PC-3 (cell line): ENCODE results near the gene CSNK1G2. TPM values are rescaled to one million over a fixed set of nuclear protein-coding genes. Genes with fewer than 3 reads are reported as not detected.

Source experiments
- ATAC-seq: fragments of 200-7000 bp; cut with Tn5 transposase; 2 replicates; pipeline ENCODE4 v1.9.1; 2020; ENCODE audit warnings: mild to moderate bottlenecking, moderate library complexity
- BruUV-seq: library from RNA; stranded (reverse); fragments of 400-500 nt; replicated peaks from 2 replicates; lab custom pipeline; 2021; lab: Mats Ljungman, UMichigan
- CTCF ChIA-PET: fragments of 300-600 bp; sonication (Branson Sonifier 250); formaldehyde crosslinking; loops from one replicate; lab custom pipeline; 2022; ENCODE audit warnings: antibody characterized with exemption; lab: Charles Lee
- POLR2A ChIA-PET: fragments of 300-600 bp; sonication (Branson Sonifier 250); formaldehyde crosslinking; loops from one replicate; lab custom pipeline; 2022; ENCODE audit warnings: antibody characterized with exemption; ENCODE audit not compliant: unreplicated experiment; lab: Charles Lee
- DNase-seq: peaks from one replicate; pipeline ENCODE4 v3.0.0-alpha.2; 2015
- H2AFZ ChIP-seq: fragments of 300-600 bp; sonication (generic); 2 replicates; pipeline ENCODE4 v1.6.0; 2016; ENCODE audit warnings: antibody characterized with exemption, low read length
- H3F3A ChIP-seq: fragments of 300-600 bp; sonication (generic); one replicate; pipeline ENCODE4 v1.6.0; 2017; ENCODE audit warnings: antibody characterized with exemption, low read length, control low read depth, mild to moderate bottlenecking; ENCODE audit not compliant: unreplicated experiment
- H3K27ac ChIP-seq: fragments of 300-600 bp; sonication (generic); 2 replicates; pipeline ENCODE4 v1.5.1; 2016; ENCODE audit warnings: mild to moderate bottlenecking, low read length
- H3K27me3 ChIP-seq: fragments of 300-600 bp; sonication (generic); 2 replicates; pipeline ENCODE4 v1.6.1; 2016; ENCODE audit warnings: low read length, mixed read lengths
- H3K36me3 ChIP-seq: fragments of 300-600 bp; sonication (generic); 2 replicates; pipeline ENCODE4 v1.6.1; 2016; ENCODE audit warnings: low read depth, mixed run types, low read length, mixed read lengths
- H3K4me1 ChIP-seq: fragments of 300-600 bp; sonication (generic); 2 replicates; pipeline ENCODE4 v1.5.1; 2016; ENCODE audit warnings: low read length; ENCODE audit not compliant: insufficient read depth
- H3K4me2 ChIP-seq: fragments of 300-600 bp; sonication (generic); 2 replicates; pipeline ENCODE4 v1.6.0; 2016; ENCODE audit warnings: low read length
- H3K4me3 ChIP-seq: fragments of 300-600 bp; sonication (generic); 2 replicates; pipeline ENCODE4 v1.5.1; 2016; ENCODE audit warnings: mild to moderate bottlenecking, low read length, mixed read lengths
- H3K79me2 ChIP-seq: fragments of 300-600 bp; sonication (generic); 2 replicates; pipeline ENCODE4 v1.6.1; 2017; ENCODE audit warnings: low read length, mixed read lengths
- H3K9ac ChIP-seq: fragments of 300-600 bp; sonication (generic); 2 replicates; pipeline ENCODE4 v1.6.0; 2016; ENCODE audit warnings: mild to moderate bottlenecking, low read length
- H3K9me2 ChIP-seq: fragments of 300-600 bp; sonication (generic); replicated peaks from 2 replicates; pipeline ENCODE4 v1.6.1; 2016; ENCODE audit warnings: mixed run types, low read length, mixed read lengths
- H3K9me3 ChIP-seq: fragments of 300-600 bp; sonication (generic); 2 replicates; pipeline ENCODE4 v1.6.1; 2016; ENCODE audit warnings: low read length, mixed read lengths
- H4K20me1 ChIP-seq: fragments of 300-600 bp; sonication (generic); 2 replicates; pipeline ENCODE4 v1.6.1; 2016; ENCODE audit warnings: low read length, mixed read lengths
- CTCF ChIP-seq: fragments of 300-600 bp; sonication (generic); conservative IDR thresholded peaks from 2 replicates; pipeline ENCODE4 v1.5.1; 2017; ENCODE audit warnings: antibody characterized with exemption, low read depth, mild to moderate bottlenecking, low read length
- EZH2 ChIP-seq: fragments of 300-600 bp; sonication (generic); IDR thresholded peaks from one replicate; pipeline ENCODE4 v1.6.1; 2017; ENCODE audit warnings: antibody characterized with exemption, mild to moderate bottlenecking, low read length; ENCODE audit not compliant: unreplicated experiment
- EZH2phosphoT487 ChIP-seq: fragments of 300-600 bp; sonication (generic); IDR thresholded peaks from 2 replicates; pipeline ENCODE4 v1.6.1; 2018; ENCODE audit warnings: mild to moderate bottlenecking, antibody characterized with exemption, low read length, borderline replicate concordance
- intact Hi-C: fragments of 100-400 bp; cut with micrococcal nuclease; formaldehyde crosslinking; loops from 2 replicates; pipeline ENCODE4 v1.9.0; 2023
- total RNA-seq: library from RNA; depleted of rRNA; stranded (reverse); fragments of >200 nt; gene quantifications from 2 replicates; pipeline ENCODE4 v1.2.3, GENCODE V29; 2014

Gene CSNK1G2
- total RNA-seq, 1 experiment from 2014 or later = 83.6 TPM

GRCh38 chr19:1907563-1908363 lies 33.2 kb upstream of the CSNK1G2 start:
- H3K4me3 ChIP-seq = peak overlapping the region; percentile 67

GRCh38 chr19:1908364-1908678 lies 32.7 kb upstream of the CSNK1G2 start:
- peak overlapping the region; percentile 98 for H3K4me2 ChIP-seq
- no peak for TF ChIP-seq EZH2
- no peak for TF ChIP-seq CTCF
- no peak for TF ChIP-seq EZH2phosphoT487
- no peaks in the 10 kb centered on the region for H3K27me3 ChIP-seq
- H3K27ac ChIP-seq = peak overlapping the region; percentile 78
- no peaks in the 10 kb centered on the region for H3K9me2 ChIP-seq
- H3K4me3 ChIP-seq = peak overlapping the region; percentile 67
- DNase-seq (peak; percentile 8), ATAC-seq (no peak; the same call in 1 of the 2 replicates)
- H2AFZ ChIP-seq = peak overlapping the region; percentile 63
- H3K36me3 ChIP-seq = no peaks in the 10 kb centered on the region
- H3F3A ChIP-seq = peaks cover 3% of the 10 kb centered on the region
- peaks cover 65% of the 10 kb centered on the region for H3K79me2 ChIP-seq
- ChIA-PET POLR2A (no interaction called here), CTCF (no interaction called here)
- no peaks in the 10 kb centered on the region for H4K20me1 ChIP-seq
- peaks cover 25% of the 10 kb centered on the region for H3K4me1 ChIP-seq
- BruUV-seq = no TSS peak
- no peaks in the 10 kb centered on the region for H3K9me3 ChIP-seq
- intact Hi-C loops = no loop called here
- peak overlapping the region; percentile 74 for H3K9ac ChIP-seq

More at GRCh38 chr19:1907563-1908363, 33.2 kb upstream of the CSNK1G2 start:
- TF ChIP-seq CTCF = no peak
- TF ChIP-seq EZH2phosphoT487 = no peak
- no peak for TF ChIP-seq EZH2
- peak; percentile 60 for ATAC-seq
- POLR2A ChIA-PET = no interaction called here
- peak overlapping the region; percentile 78 for H3K27ac ChIP-seq
- H3K9me3 ChIP-seq = no peaks in the 10 kb centered on the region
- peak overlapping the region; percentile 98 for H3K4me2 ChIP-seq
- intact Hi-C loops = no loop called here
- no peaks in the 10 kb centered on the region for H3K27me3 ChIP-seq
- H4K20me1 ChIP-seq = no peaks in the 10 kb centered on the region
- H3K9ac ChIP-seq = peak overlapping the region; percentile 74
- BruUV-seq = no TSS peak
- peaks cover 25% of the 10 kb centered on the region for H3K4me1 ChIP-seq
- peaks cover 62% of the 10 kb centered on the region for H3K79me2 ChIP-seq
- DNase-seq = peak; percentile 78
- no peaks in the 10 kb centered on the region for H3K9me2 ChIP-seq
- H3F3A ChIP-seq = peaks cover 3% of the 10 kb centered on the region
- no peaks in the 10 kb centered on the region for H3K36me3 ChIP-seq
- CTCF ChIA-PET = no interaction called here
- peak overlapping the region; percentile 63 for H2AFZ ChIP-seq

- CTCF ChIA-PET = no interaction called here
- H3K79me2 ChIP-seq = peaks cover 68% of the 10 kb centered on the region
- no TSS peak for BruUV-seq
Measured at GRCh38 chr19:1909761-1910080, 31.3 kb upstream of the CSNK1G2 start.

More at GRCh38 chr19:1909761-1910080, 31.3 kb upstream of the CSNK1G2 start:
- POLR2A ChIA-PET = no interaction called here
- no peak overlapping the region for H3K4me3 ChIP-seq
- ATAC-seq = no peak
- H4K20me1 ChIP-seq = no peaks in the 10 kb centered on the region
- no peaks in the 10 kb centered on the region for H3K9me2 ChIP-seq
- intact Hi-C loops = no loop called here
- peaks cover 3% of the 10 kb centered on the region for H3F3A ChIP-seq
- H3K27ac ChIP-seq = no peak overlapping the region
- no peak for DNase-seq
- no peak overlapping the region for H2AFZ ChIP-seq
- H3K36me3 ChIP-seq = no peaks in the 10 kb centered on the region
- H3K9me3 ChIP-seq = no peaks in the 10 kb centered on the region
- no peaks in the 10 kb centered on the region for H3K27me3 ChIP-seq
- no peak overlapping the region for H3K4me2 ChIP-seq
- H3K4me1 ChIP-seq = peaks cover 20% of the 10 kb centered on the region
- TF ChIP-seq EZH2 (no peak), CTCF (no peak), EZH2phosphoT487 (no peak)
- H3K9ac ChIP-seq = no peak overlapping the region
